Measurements from ENCODE around the gene CEACAM18. TPM values are rescaled to one million over a fixed set of nuclear protein-coding genes. Genes with fewer than 3 reads are reported as not detected.

CEACAM18 gene
- total RNA-seq, 3 donors from 2014 or later: not detected

GRCh38 chr19:51525651-51526050 lies 47.3 kb downstream of the CEACAM18 start:
- no peak overlapping the region for H3K27ac ChIP-seq
- H3K9me3 ChIP-seq: no peaks in the 10 kb centered on the region
- H3K36me3 ChIP-seq: no peaks in the 10 kb centered on the region
- no peak overlapping the region for H3K4me3 ChIP-seq
- H3K4me1 ChIP-seq: no peaks in the 10 kb centered on the region
- no peak for TF ChIP-seq CTCF (IDR thresholded peaks at IDR 0.05)
- TF ChIP-seq POLR2A (IDR thresholded peaks at IDR 0.05): no peak
- TF ChIP-seq POLR2AphosphoS5 (IDR thresholded peaks at IDR 0.05): no peak
- no peak for DNase-seq (ENCODE audit: low spot score in 2 of 2)
- intact Hi-C loops (cut with DNase I; ENCODE audit: low total_unique reads): no loop called here
- peaks cover 0 to 6% of the 10 kb centered on the region in 2 donors for H3K27me3 ChIP-seq

DNA sequence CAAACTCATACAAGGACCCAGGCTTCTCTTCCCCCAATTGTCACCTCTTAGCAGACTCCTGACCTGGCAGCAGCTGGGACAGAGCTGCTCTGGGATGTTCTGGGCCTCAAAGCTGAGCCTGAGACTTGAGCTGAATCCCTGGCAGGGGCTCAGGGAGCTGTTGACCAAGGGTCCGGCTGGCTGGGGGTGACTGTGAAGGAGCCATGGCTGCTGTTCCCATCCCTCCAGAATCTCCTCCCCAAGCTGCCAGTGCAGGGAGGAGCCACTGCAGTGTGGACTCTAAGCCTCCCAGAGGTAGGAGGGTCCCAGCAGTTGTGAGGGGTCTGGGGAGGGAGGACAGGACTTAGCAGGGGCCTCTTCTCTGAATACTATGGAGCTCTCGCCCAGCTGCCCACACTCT lies 51.0 kb downstream of the CEACAM18 start:
- intact Hi-C loops (cut with DNase I; ENCODE audit: low total_unique reads): no loop called here
- no peak overlapping the region for H3K27ac ChIP-seq
- no peak overlapping the region for H3K4me3 ChIP-seq
- peaks cover 0 to 34% of the 10 kb centered on the region in 2 donors for H3K27me3 ChIP-seq
- DNase-seq (ENCODE audit: low spot score in 2 of 2): no peak
- no peaks in the 10 kb centered on the region for H3K4me1 ChIP-seq
- no peaks in the 10 kb centered on the region for H3K36me3 ChIP-seq
- no peaks in the 10 kb centered on the region for H3K9me3 ChIP-seq
- TF ChIP-seq CTCF (IDR thresholded peaks at IDR 0.05): no peak
- TF ChIP-seq POLR2AphosphoS5 (IDR thresholded peaks at IDR 0.05): no peak
- no peak for TF ChIP-seq POLR2A (IDR thresholded peaks at IDR 0.05)

GRCh38 chr19:51530616-51531015 lies 52.3 kb downstream of the CEACAM18 start:
- H3K4me3 ChIP-seq: no peak overlapping the region
- peaks cover 0 to 34% of the 10 kb centered on the region in 2 donors for H3K27me3 ChIP-seq
- DNase-seq (ENCODE audit: low spot score in 2 of 2): no peak
- peaks cover 0 to under 1% of the 10 kb centered on the region in 2 donors for H3K9me3 ChIP-seq
- intact Hi-C loops (cut with DNase I; ENCODE audit: low total_unique reads): no loop called here
- no peak for TF ChIP-seq CTCF (IDR thresholded peaks at IDR 0.05)
- TF ChIP-seq POLR2AphosphoS5 (IDR thresholded peaks at IDR 0.05): no peak
- TF ChIP-seq POLR2A (IDR thresholded peaks at IDR 0.05): no peak
- no peaks in the 10 kb centered on the region for H3K4me1 ChIP-seq
- H3K27ac ChIP-seq: no peak overlapping the region
- H3K36me3 ChIP-seq: no peaks in the 10 kb centered on the region

- H3K4me1 ChIP-seq: no peaks in the 10 kb centered on the region
- peaks cover 0 to 6% of the 10 kb centered on the region in 2 donors for H3K9me3 ChIP-seq
- intact Hi-C loops (cut with DNase I; ENCODE audit: low total_unique reads): no loop called here
- H3K4me3 ChIP-seq: no peak within 1 kb of the TSS
- no peaks in the 10 kb centered on the region for H3K36me3 ChIP-seq
- peaks cover 0 to 34% of the 10 kb centered on the region in 2 donors for H3K27me3 ChIP-seq
- DNase-seq (ENCODE audit: low spot score in 2 of 2): no peak
- TF ChIP-seq CTCF (IDR thresholded peaks at IDR 0.05): no peak
- no peak for TF ChIP-seq POLR2A (IDR thresholded peaks at IDR 0.05)
- TF ChIP-seq POLR2AphosphoS5 (IDR thresholded peaks at IDR 0.05): no peak
- no peak within 1 kb of the TSS for H3K27ac ChIP-seq
Observed at GRCh38 chr19:51531349-51532315, 53.3 kb downstream of the CEACAM18 start, which contains the start of gene SIGLEC6. Gene SIGLEC6, minus strand, starts transcription at chr19:51531670. Its CDS starts 22 bp downstream, at chr19:51531648.

GRCh38 chr19:51535535-51535934 lies 57.2 kb downstream of the CEACAM18 start:
- Histone ChIP-seq H3K4me1 (no peaks in the 10 kb centered on the region), H3K27me3 (peaks cover 0 to 53% of the 10 kb centered on the region in 2 donors), H3K36me3 (no peaks in the 10 kb centered on the region), H3K4me3 (no peak overlapping the region), H3K27ac (no peak overlapping the region), H3K9me3 (peaks cover 0 to 6% of the 10 kb centered on the region in 2 donors)
- no peak for TF ChIP-seq POLR2AphosphoS5 (IDR thresholded peaks at IDR 0.05)
- no peak for TF ChIP-seq POLR2A (IDR thresholded peaks at IDR 0.05)
- no peak for TF ChIP-seq CTCF (IDR thresholded peaks at IDR 0.05)
- intact Hi-C loops (cut with DNase I; ENCODE audit: low total_unique reads): loop anchor here (5.0 kb wide), 1 partner anchor 1902 kb away; no protein-coding TSS in a partner anchor
- DNase-seq (ENCODE audit: low spot score in 2 of 2): no peak
